ENCODE data around the gene EYS.
"Not testable (repeated sequence)": the region's sequence is repeated elsewhere in the genome, so short reads cannot be mapped to it uniquely, and the experiment has no call there.

The EYS gene

DNA sequence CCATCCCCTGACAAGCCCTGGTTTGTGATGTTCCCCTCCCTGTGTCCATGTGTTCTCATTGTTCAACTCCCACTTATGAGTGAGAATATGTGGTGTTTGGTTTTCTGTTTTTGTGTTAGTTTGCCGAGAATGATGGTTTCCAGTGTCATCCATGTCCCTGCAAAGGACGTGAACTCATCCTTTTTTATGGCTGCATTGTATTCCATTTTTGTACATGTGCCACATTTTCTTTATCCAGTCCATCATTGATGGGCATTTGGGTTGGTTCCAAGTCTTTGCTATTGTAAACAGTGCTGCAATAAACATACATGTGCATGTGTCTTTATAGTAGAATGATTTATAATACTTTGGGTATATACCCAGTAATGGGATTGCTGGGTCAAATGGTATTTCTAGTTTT is 1468.1 kb downstream of the EYS start:
- DNase-seq (ENCODE audit: low read depth in 2 of 2): not testable (repeated sequence)

DNA sequence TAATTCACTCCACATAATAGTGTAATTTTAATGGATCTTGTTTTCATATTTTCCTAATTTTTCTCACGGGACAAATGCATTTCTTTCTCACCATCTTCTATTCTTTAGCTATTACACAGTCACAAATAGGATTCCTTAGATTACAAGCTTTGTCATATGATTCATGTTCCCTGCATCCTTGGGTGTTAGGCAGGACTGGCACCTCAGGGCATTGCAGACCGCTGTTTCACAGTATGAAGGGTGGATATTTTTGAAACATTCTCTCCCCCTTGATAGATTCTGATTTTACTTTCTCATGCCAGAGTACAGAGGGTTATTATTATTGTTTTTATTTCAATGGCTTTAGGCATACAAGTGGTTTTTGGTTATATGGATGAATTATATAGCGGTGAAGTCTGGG is 1469.0 kb downstream of the EYS start:
- DNase-seq (ENCODE audit: low read depth in 2 of 2): no peak

DNA sequence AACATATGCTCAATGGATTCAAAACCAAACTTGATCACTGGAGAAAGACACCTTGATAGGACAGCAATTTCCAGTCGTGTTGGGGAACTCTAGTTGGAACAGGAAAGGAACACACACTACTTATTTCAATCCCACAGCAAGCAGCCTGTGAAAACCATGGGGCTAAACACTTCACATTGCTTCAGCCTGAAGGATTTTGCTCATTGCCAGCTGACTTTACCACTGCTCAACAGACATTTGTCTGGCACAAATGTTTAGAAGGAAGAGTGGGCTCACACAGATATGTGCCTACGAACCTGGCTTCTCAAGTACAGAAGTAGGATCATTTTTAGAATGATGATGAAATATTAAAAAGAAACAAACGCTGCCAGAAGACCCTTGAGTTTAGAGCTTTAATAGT is 1473.3 kb downstream of the EYS start:
- no peak for DNase-seq (ENCODE audit: low read depth in 2 of 2)

DNA sequence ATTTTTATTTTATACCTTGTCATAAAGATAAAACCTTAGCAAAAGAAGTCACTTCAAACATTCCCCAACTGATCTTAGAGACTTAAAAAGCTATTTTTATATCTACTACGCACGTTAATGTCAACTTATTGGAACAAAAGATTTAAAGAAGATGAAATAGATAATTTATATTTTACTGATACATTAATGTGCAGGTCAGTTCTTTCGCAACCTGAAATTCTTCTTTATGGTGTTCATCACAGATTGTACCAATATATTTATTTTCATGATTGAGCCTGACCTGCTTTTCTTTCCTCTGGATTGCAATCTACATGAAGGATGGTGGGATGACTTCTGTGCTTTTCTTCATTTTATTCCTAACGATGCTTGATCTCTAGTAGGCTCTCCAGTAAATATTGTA is 1475.1 kb downstream of the EYS start:
- no peak for DNase-seq (ENCODE audit: low read depth in 2 of 2)

DNA sequence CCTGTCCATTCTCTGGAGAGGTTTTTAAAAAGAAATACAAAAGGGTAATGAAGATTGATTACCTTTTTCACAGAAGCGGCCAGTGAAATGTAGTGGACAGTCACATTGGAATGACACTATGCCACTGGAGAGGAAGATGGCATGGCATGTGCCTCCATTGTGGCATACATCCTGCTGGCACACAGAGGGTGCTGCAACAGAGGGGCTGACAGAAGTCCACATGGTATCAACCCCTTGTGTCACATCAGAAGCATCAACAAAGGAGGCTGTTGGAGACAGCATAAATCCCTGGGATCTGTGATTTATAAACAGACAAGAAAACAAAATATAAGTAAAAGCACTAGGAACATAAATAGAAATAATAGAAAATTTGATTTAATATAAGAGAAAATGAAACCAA is 1476.5 kb downstream of the EYS start:
- DNase-seq (ENCODE audit: low read depth in 2 of 2): no peak

- DNase-seq (ENCODE audit: low read depth in 2 of 2): no peak
These were observed 1479.2 kb downstream of the EYS start for GRCh38 chr6:64227863-64228262.

DNA sequence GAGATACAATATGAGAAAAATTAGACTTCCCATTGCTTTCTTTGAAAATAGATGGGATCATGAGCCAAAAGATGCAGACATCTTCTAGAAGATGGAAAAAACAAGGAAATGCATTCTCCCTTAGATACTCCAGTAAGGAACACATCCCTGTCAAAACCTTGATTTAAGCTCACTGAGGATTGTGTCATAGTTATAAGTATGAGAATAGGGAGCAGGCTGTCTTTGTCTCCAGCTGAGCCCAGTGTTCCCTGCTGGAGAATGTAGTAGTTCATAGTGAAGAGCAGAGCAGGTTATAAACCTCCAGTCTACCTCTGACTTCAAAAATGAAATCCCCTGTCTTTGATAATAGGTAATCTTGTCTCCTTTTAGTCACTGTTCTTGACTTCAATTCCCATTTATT is 1481.5 kb downstream of the EYS start:
- no peak for DNase-seq (ENCODE audit: low read depth in 2 of 2)

- DNase-seq (ENCODE audit: low read depth in 2 of 2): no peak
These were observed 1482.2 kb downstream of the EYS start for GRCh38 chr6:64224819-64225218.

- no peak for DNase-seq (ENCODE audit: low read depth in 2 of 2)
These were observed 1485.2 kb downstream of the EYS start for GRCh38 chr6:64221776-64222175.

DNA sequence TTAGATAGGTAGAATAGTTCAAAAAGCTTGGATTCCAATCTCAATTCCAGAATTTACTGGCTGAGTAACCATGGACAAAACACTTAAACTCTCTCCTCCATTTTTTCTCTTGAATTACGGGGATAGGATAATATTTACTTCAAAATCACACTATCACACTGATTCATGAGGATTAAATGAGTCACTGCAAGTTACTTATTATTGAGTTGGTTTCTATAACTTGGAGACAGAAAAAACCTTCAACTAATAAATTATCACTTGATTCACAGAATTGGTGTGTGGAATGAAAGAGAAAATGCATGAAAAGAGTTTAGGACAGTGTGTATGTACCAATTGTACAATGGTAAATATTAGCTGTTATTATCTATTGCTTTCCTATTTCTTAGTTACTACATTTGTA is 1486.2 kb downstream of the EYS start:
- DNase-seq (ENCODE audit: low read depth in 2 of 2): no peak

GRCh38 chr6:64217721-64218620 is 1489.1 kb downstream of the EYS start:
- no peak for DNase-seq (ENCODE audit: low read depth in 2 of 2)

DNA sequence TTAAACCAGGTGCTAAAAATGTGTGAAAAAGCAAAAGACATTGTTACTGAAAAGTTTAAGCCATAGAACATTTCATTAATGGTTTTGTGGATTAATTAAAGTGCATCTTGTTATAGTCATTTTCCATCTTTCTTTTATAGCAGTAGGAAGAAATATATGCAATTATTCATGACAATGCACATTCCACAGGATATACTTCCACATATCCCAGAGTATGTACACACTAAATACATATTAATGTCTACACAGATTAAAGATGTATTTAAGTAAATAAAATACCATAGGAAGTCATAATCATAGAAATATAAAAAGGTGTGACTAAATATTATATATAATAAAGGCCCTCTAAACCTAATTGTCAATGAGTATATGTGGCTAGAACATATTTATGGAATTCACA is 1492.7 kb downstream of the EYS start:
- no peak for DNase-seq (ENCODE audit: low read depth in 2 of 2)

- no peak for DNase-seq (ENCODE audit: low read depth in 2 of 2)
These were observed 1493.3 kb downstream of the EYS start for GRCh38 chr6:64213697-64214096.

DNA sequence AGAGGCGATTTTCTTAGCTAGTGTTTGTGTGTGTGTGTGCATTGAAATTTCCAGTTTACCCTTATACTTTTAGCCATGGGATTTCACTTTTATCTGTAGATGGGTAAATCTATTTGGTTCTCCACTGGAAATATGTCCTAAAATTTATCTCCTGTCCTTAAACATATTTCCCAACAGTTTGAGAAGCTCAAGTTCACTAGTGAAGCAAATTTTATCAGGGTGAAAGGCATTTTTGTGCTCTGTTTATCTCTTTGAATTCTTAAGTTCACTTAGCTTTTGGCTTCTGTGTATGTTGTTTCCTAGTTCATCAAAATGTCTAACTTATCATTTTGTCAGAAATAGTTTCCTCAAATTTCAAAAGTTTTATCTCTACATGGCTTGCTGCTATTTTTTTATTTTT is 1509.8 kb downstream of the EYS start:
- no peak for DNase-seq (ENCODE audit: low read depth in 2 of 2)

DNA sequence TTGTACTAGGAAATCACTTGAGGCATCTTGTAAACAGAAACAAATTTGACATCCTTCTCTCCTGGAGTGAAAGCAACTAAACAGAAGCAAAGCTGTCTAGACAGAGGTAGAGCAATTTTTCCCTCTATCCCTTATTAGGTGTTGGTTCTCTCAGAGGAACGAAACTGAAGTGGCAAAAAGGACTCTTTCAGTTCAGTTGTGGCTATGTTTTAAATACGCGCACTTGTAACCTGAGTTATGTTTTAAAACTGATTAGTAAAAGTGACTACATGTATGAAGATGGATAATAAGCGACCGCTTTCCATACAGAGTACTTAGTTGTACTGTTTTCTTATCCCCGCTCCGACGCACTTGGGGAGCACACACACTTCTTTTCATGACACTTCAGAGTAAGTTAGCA is 1520.4 kb downstream of the EYS start:
- DNase-seq (ENCODE audit: low read depth in 2 of 2): no peak

GRCh38 chr6:64185621-64186020 is 1521.4 kb downstream of the EYS start:
- DNase-seq (ENCODE audit: low read depth in 2 of 2): no peak

DNA sequence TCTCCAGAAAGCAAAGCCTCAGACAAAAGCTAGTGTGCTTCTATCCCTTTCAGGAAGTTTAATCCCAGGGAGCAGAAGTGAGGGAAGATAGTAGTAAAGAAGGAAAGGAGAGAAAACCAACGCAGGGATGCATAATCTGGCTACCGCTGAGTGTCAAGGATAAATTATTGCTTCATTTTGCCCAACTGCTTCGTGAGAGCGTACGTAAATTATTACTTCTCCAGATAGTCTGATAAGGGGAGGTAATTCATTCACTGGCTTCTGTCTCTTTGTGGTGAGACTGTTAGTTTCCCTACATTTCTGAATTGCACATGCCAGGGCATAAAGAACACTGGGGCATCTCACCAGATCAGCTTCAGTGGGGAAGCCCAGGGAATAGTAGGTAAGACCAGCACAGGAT is 1531.7 kb downstream of the EYS start:
- no peak for DNase-seq (ENCODE audit: low read depth in 2 of 2)

DNA sequence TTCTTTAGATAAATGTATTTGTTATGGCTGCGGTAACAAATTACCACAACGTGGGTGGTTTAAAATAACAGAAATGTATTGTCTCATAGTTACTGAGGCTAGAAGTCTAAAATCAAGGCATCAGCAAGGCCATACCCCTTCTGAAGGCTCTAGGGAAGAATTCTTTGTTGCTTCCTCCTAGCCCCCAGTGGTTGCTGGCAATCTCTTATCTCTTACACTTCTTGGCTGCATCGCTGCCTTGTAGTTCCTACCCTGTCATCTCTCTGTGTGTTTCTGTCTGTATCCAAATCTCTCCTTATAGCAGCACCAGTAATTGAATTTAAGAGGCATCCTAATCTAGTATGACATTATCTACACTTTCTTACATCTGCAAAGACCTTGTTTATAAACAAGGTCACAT is 1536.7 kb downstream of the EYS start:
- DNase-seq (ENCODE audit: low read depth in 2 of 2): no peak

DNA sequence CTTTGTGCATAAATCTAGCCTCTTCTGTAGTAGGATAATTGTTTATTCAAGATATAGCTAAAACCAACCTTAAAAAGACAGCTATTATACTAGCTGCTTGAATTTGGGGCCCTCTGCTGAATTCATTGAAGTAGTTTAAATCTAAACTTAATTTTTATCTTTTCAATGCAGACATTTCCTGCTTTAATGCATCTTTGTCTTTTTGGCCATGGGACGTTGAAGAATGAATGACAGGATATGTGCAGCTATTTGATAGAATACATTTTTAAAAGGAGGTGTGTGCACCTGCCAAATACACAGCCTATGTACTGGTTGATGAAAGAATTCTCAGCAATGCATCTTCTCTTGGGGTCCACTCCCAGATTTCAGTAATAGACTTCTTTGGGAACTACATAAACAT is 1546.5 kb downstream of the EYS start:
- no peak for DNase-seq (ENCODE audit: low read depth in 2 of 2)

DNA sequence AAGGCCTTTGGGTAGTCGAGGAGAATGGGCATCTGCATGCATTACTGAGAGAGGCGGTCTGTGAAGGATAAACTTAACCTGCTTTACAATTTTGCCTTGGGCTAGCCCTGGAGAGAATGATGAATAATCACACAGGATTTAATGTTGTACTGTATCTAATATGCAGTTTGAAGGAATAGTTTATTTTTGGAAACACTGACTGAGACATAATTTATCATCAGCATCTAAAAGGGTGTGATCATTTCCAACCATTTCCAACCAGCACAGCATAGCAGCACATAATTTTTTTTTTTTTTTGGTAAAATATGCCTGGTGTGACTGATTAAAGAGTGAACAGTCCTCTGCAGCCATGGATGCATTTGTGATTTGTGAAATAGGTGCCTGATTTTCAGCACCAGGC is 1552.0 kb downstream of the EYS start:
- no peak for DNase-seq (ENCODE audit: low read depth in 2 of 2)

- DNase-seq (ENCODE audit: low read depth in 2 of 2): no peak
These were observed 1560.2 kb downstream of the EYS start for GRCh38 chr6:64146876-64147275.

- no peak for DNase-seq (ENCODE audit: low read depth in 2 of 2)
These were observed 1560.9 kb downstream of the EYS start for GRCh38 chr6:64146094-64146493.

DNA sequence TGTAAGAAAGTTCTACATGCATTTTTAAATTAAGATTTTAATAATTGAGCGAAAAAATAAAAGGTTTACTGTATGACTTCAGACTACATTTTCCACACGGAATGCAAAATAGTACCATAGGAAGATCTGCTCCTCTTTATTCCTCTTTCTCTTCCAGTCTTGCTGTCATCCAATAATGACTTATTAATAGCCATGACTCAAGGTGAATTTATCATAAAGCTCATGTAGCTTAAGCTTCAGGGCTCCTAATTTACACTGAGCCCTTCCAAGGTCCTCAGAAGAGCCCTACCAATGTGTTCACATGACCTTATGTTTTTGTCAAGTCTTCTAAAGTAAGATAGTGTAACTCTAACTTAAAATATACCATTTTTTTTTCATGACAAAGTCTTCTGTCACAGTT is 1561.4 kb downstream of the EYS start:
- no peak for DNase-seq (ENCODE audit: low read depth in 2 of 2)

DNA sequence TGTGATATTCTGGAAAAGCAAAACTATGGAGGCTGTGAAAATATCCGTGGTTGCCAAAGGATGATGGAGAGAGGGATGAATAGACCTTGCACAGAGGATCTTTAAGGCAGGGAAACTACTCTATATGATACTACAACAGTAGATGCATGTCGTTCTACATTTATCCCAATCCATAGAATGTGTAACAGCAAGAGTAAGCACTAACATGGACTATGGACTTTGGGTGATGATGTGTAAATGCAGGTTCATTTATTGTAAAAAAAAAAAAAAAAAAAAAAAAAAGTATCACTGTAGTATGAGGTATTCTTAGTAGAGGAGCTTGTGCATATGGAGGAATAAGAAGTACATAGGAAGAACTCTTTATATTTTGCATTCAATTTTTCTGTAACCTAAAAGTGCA is 1563.9 kb downstream of the EYS start:
- no peak for DNase-seq (ENCODE audit: low read depth in 2 of 2)
